Neutrophil (primary cell): ENCODE data around the gene NOL8.

Source experiments
- H3K27ac ChIP-seq: fragments of 200-600 bp; sonication (generic); 2 replicates; pipeline ENCODE4 v1.5.1; 2016; ENCODE audit warnings: mild to moderate bottlenecking, moderate library complexity
- H3K27me3 ChIP-seq: fragments of 200-600 bp; sonication (generic); 2 replicates; pipeline ENCODE4 v1.6.0; 2016; ENCODE audit warnings: mild to moderate bottlenecking
- H3K36me3 ChIP-seq: fragments of 200-600 bp; sonication (generic); 2 replicates; pipeline ENCODE4 v1.5.1; 2017
- H3K4me1 ChIP-seq, 2 experiments: fragments of 200-600 bp in 1 of 2; sonication (generic) in 1 of 2; 1 replicate in 1 of 2; 2 replicates in 1 of 2; pipeline versions ENCODE4 v1.5.1 to v1.6.1; 2013 to 2016; ENCODE audit warnings: low read depth in 1 of 2, low read length in 1 of 2, mild to moderate bottlenecking in 1 of 2, moderate library complexity in 1 of 2; ENCODE audit not compliant: control insufficient read depth in 1 of 2, insufficient read depth in 1 of 2
- H3K4me3 ChIP-seq, 2 experiments: fragments of 200-600 bp in 1 of 2; sonication (generic) in 1 of 2; 1 replicate in 1 of 2; 2 replicates in 1 of 2; pipeline ENCODE4 v1.5.1; 2013 to 2016; ENCODE audit warnings: low read depth in 1 of 2, low read length in 1 of 2, mild to moderate bottlenecking in 1 of 2, moderate library complexity in 1 of 2
- H3K9me3 ChIP-seq: fragments of 200-600 bp; sonication (generic); 2 replicates; pipeline ENCODE4 v1.5.1; 2016
- TF ChIP-seq, protein P1 (sequence below): fragments of 200-600 bp; sonication (generic); IDR thresholded peaks from 2 replicates; pipeline ENCODE4 v1.5.1; 2016; ENCODE audit warnings: antibody characterized with exemption

Gene NOL8

DNA sequence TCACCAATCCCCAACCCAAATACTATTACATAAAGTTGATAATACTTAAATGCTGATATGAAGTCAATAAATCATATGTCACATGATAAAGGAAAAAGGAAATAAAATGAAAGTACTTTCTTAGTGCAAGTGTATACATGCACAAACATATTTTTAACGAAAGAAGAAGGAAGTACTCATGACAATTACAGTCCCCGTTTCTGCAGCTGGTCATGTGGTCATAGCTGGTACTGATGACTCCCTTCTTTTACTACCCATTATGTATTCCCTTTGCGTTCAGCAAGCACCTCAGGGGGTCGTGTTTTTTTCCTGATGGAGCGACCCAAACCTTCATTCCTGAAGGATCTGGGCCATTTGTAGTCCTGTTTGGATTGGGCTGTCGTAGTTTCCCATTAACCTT lies 27.9 kb upstream of the NOL8 start:
- Histone ChIP-seq H3K4me1 (no peaks in the 10 kb centered on the region), H3K27ac (no peak overlapping the region)

DNA sequence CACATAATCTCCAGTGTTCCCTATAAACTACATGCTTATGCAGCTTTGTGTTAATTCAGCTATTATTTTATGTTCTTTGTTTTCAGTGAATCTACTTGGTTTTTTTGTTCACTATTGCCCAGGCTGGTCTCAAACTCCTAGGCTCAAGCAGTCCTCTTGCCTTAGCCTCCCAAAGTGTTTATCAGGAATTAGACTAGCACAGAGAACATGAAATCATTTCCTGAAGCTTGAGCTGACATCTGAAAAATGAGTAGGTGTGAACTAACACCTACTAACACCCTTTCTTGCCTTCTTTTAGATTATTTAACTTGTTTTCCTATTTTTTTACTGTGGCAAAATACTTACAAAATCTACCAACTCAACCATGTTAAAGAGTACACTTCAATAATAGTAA lies 25.6 kb upstream of the NOL8 start:
- peaks cover 3% of the 10 kb centered on the region for H3K9me3 ChIP-seq
- H3K4me1 ChIP-seq = no peaks in the 10 kb centered on the region
- TF ChIP-seq, protein P1, sequence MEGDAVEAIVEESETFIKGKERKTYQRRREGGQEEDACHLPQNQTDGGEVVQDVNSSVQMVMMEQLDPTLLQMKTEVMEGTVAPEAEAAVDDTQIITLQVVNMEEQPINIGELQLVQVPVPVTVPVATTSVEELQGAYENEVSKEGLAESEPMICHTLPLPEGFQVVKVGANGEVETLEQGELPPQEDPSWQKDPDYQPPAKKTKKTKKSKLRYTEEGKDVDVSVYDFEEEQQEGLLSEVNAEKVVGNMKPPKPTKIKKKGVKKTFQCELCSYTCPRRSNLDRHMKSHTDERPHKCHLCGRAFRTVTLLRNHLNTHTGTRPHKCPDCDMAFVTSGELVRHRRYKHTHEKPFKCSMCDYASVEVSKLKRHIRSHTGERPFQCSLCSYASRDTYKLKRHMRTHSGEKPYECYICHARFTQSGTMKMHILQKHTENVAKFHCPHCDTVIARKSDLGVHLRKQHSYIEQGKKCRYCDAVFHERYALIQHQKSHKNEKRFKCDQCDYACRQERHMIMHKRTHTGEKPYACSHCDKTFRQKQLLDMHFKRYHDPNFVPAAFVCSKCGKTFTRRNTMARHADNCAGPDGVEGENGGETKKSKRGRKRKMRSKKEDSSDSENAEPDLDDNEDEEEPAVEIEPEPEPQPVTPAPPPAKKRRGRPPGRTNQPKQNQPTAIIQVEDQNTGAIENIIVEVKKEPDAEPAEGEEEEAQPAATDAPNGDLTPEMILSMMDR = no peak
- no peaks in the 10 kb centered on the region for H3K36me3 ChIP-seq
- no peak overlapping the region for H3K27ac ChIP-seq
- H3K4me3 ChIP-seq = no peak overlapping the region
- H3K27me3 ChIP-seq = no peaks in the 10 kb centered on the region

More for the DNA sequence above, 27.9 kb upstream of the NOL8 start:
- Histone ChIP-seq H3K36me3 (no peaks in the 10 kb centered on the region), H3K4me3 (no peak overlapping the region), H3K9me3 (peaks cover 3% of the 10 kb centered on the region), H3K27me3 (no peaks in the 10 kb centered on the region)
- TF ChIP-seq, protein P1 = no peak

DNA sequence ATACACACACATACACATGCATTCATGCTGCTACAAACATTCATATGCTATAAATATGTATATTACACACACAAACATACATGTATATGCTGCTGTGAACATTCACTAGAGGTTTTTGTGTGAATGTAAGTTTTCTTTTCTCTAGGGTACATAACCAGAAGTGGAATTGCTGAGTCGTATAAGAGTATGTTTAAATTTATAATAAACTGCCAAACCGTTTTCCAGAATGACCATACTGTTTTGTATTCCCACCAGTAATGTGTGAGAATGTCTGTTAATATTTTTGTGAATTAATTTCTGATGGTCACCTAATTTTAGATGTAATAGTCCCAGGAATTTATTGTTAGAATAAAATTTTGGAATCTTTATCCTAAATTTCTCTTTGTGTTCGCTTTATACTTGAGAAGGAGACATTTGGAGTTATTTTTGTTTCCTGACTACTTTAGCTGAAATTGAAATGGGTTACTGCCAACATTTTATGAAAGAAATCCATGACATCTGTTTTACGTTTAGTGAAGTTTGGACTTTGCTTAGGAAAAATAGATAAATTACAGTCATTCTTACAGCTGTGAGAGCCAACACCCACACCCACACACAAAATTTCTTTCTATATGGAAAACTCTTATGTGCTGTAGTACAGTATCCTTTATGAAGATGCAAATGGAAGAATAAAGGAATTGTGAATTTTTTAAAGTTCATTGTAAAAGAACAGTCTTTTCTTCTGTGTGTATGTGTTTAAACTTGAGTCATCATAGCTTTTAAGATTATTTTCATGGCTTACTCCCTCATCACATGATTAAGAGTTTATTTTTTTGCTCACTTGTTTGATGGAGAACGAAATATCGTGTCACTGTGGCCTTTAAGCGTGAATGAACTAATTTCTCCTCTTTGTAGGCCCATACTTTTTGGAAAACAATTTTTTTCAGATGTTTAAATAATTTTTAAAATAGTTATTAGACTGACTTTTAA lies 24.9 kb upstream of the NOL8 start:
- Histone ChIP-seq H3K4me3 (no peak overlapping the region), H3K9me3 (no peaks in the 10 kb centered on the region), H3K4me1 (no peaks in the 10 kb centered on the region), H3K27ac (no peak overlapping the region), H3K36me3 (no peaks in the 10 kb centered on the region), H3K27me3 (no peaks in the 10 kb centered on the region)
- TF ChIP-seq, protein P1 = no peak

DNA sequence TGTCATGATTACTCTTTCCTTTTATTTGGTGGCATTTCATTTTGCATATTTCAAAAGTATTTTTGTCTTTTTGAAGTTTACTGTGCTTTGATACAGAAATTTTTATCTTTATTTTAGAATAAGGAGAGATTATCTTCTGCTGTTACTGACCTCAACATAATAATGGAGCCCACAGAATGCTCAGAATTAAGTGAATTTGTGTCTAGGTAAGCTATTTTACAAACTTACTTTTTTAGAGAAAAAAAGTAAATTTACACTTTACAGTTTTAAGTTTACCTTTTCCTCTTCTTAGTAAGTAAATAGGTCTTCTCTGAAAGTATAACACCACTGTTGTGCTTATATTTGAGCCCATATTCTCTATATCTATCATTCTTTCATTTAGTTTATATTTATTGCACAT lies 20.4 kb upstream of the NOL8 start:
- Histone ChIP-seq H3K9me3 (no peaks in the 10 kb centered on the region), H3K4me1 (no peaks in the 10 kb centered on the region), H3K4me3 (no peak overlapping the region), H3K36me3 (no peaks in the 10 kb centered on the region), H3K27me3 (no peaks in the 10 kb centered on the region), H3K27ac (no peak overlapping the region)
- TF ChIP-seq, protein P1 = no peak

DNA sequence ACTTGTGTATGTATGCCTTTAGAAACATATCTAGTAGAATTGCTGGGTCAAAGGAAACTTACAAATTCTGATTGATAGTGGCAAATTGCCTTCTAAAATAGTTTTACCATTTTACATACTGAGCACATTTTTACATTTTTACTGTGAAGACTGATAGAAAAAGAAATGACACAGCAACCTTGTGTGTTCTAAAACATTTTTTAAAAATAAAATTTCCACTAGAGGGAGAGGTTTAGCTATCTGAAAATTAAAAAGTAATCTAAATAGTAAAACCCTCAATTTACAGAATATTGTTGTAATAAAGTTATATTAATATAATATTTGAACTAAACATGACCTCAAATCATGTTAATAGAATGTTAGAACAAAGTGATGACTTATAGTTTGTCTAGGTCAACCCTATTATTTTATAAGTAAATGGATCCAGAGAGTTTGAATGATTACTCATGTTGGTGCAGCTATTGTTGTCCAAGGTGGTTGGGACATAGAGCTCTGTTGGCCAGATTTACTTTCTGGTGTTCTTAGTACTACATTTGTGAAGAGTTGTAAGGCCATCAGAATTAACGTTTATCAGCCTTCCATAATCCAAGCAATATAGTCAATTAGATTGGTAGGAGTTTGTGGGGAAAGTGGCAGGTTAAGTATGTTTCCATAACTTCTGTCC lies 17.8 kb upstream of the NOL8 start:
- TF ChIP-seq, protein P1 = no peak
- Histone ChIP-seq H3K9me3 (no peaks in the 10 kb centered on the region), H3K36me3 (no peaks in the 10 kb centered on the region), H3K27me3 (no peaks in the 10 kb centered on the region), H3K4me1 (no peaks in the 10 kb centered on the region), H3K4me3 (no peak overlapping the region), H3K27ac (no peak overlapping the region)
